Testis (tissue), 2 donors: ENCODE results near the gene STX17.

ENCODE experiments used
- POLR2A ChIP-seq: fragments of 450-650 bp; IDR thresholded peaks from one replicate; pipeline ENCODE4 v1.6.1; 2017; ENCODE audit warnings: antibody characterized with exemption, mild to moderate bottlenecking, moderate library complexity
- TF ChIP-seq, protein P1 (sequence below), 3 experiments: fragments of 450-650 bp in 2 of 3; fragments of 200-600 bp in 1 of 3; sonication (generic) in 1 of 3; IDR thresholded peaks; one replicate each; pipeline ENCODE4 v1.5.1; 2016 to 2019; ENCODE audit warnings: antibody characterized with exemption in 3 of 3, mild to moderate bottlenecking in 2 of 3, moderate library complexity in 1 of 3

DNA sequence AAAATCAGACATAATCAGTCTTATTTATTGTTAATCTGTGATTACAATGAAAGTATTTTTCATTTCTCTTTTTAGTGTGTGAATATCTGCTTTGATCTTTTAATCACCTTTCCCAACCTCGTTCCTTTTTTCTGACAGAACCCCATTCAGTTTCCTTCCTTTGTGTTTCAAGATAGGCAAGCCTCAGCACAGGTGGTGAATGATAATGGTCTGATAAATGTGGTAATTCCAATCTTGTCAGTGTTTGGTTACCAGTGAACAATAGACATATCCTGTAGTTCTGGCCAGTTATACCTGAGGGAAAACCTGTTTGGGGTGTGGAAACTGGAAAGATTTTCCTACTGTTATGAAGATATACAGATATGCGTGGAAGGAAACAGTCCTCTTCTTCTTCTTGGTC, 13.5 kb downstream of the STX17 start:
- no peak for TF ChIP-seq POLR2A
- TF ChIP-seq, protein P1, sequence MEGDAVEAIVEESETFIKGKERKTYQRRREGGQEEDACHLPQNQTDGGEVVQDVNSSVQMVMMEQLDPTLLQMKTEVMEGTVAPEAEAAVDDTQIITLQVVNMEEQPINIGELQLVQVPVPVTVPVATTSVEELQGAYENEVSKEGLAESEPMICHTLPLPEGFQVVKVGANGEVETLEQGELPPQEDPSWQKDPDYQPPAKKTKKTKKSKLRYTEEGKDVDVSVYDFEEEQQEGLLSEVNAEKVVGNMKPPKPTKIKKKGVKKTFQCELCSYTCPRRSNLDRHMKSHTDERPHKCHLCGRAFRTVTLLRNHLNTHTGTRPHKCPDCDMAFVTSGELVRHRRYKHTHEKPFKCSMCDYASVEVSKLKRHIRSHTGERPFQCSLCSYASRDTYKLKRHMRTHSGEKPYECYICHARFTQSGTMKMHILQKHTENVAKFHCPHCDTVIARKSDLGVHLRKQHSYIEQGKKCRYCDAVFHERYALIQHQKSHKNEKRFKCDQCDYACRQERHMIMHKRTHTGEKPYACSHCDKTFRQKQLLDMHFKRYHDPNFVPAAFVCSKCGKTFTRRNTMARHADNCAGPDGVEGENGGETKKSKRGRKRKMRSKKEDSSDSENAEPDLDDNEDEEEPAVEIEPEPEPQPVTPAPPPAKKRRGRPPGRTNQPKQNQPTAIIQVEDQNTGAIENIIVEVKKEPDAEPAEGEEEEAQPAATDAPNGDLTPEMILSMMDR (IDR thresholded peaks at IDR 0.05), result no peak
